Measurements from ENCODE around the gene MOSPD3. TPM values are rescaled to one million over a fixed set of nuclear protein-coding genes. Genes with fewer than 3 reads are reported as not detected.
A peak's percentile ranks its signal among the peaks of the same experiment; 100 is the strongest.

MOSPD3 gene
- polyA plus RNA-seq, 1 experiment, result 15.0 TPM

GRCh38 chr7:100632951-100633717 is 20.8 kb downstream of the MOSPD3 start:
- DNase-seq (ENCODE audit: low read depth), result no peak
- peaks cover 2% of the 10 kb centered on the region; the same call in 1 of the 2 replicates for H3K27me3 ChIP-seq (ENCODE audit: control insufficient read depth, insufficient read depth, low read length)
- ChIA-PET CTCF (interaction anchor here (0.6 to 1.8 kb wide), 21 partner anchors 9 to 242 kb away, joined by 3 to 8 read pairs (median 4); partner anchors contain the start of genes ACTL6B, FBXO24, GNB2 and LRCH4), POLR2A (no interaction called here)
- H3K36me3 ChIP-seq (ENCODE audit: control insufficient read depth, insufficient read depth, low read length), result no peaks in the 10 kb centered on the region
- H3K4me3 ChIP-seq (ENCODE audit: low read depth, low read length), result peak overlapping the region; percentile 42
- TF ChIP-seq CTCF (IDR thresholded peaks at IDR 0.05; ENCODE audit: insufficient read depth, low read depth, low read length), result peak; percentile 70

- no peak for TF ChIP-seq CTCF (IDR thresholded peaks at IDR 0.05; ENCODE audit: insufficient read depth, low read depth, low read length)
- ChIA-PET CTCF (interaction anchor here (2.3 kb wide), 1 partner anchor 51 kb away, joined by 5 read pairs; no protein-coding TSS in a partner anchor), POLR2A (no interaction called here)
Observed at GRCh38 chr7:100639995-100640516, 27.7 kb downstream of the MOSPD3 start.

GRCh38 chr7:100640517-100641440 is 28.4 kb downstream of the MOSPD3 start:
- no peaks in the 10 kb centered on the region for H3K36me3 ChIP-seq (ENCODE audit: control insufficient read depth, insufficient read depth, low read length)
- ChIA-PET CTCF (interaction anchor here (2.3 kb wide), 1 partner anchor 51 kb away, joined by 5 read pairs; no protein-coding TSS in a partner anchor), POLR2A (no interaction called here)
- no peak for DNase-seq (ENCODE audit: low read depth)
- no peak for TF ChIP-seq CTCF (IDR thresholded peaks at IDR 0.05; ENCODE audit: insufficient read depth, low read depth, low read length)
- peaks cover 6% of the 10 kb centered on the region for H3K27me3 ChIP-seq (ENCODE audit: control insufficient read depth, insufficient read depth, low read length)
- no peak overlapping the region for H3K4me3 ChIP-seq (ENCODE audit: low read depth, low read length)

More at GRCh38 chr7:100639995-100640516, 27.7 kb downstream of the MOSPD3 start:
- Histone ChIP-seq H3K4me3 (ENCODE audit: low read depth, low read length) (no peak overlapping the region), H3K27me3 (ENCODE audit: control insufficient read depth, insufficient read depth, low read length) (peaks cover 4% of the 10 kb centered on the region), H3K36me3 (ENCODE audit: control insufficient read depth, insufficient read depth, low read length) (no peaks in the 10 kb centered on the region)
- DNase-seq (ENCODE audit: low read depth), result no peak

GRCh38 chr7:100641463-100641859 is 29.1 kb downstream of the MOSPD3 start, which contains the start of gene TFR2:
Gene TFR2, minus strand, starts transcription at chr7:100641552. Its CDS starts 43 bp downstream, at chr7:100641509.
- CTCF ChIA-PET, result interaction anchor here (0.8 to 0.9 kb wide), 2 partner anchors 9 to 50 kb away, joined by 4 to 6 read pairs; no protein-coding TSS in a partner anchor
- Histone ChIP-seq H3K36me3 (ENCODE audit: control insufficient read depth, insufficient read depth, low read length) (no peaks in the 10 kb centered on the region), H3K27me3 (ENCODE audit: control insufficient read depth, insufficient read depth, low read length) (peaks cover 6% of the 10 kb centered on the region), H3K4me3 (ENCODE audit: low read depth, low read length) (no peak within 1 kb of the TSS)
- no peak for DNase-seq (ENCODE audit: low read depth)
- POLR2A ChIA-PET, result no interaction called here
- TF ChIP-seq CTCF (IDR thresholded peaks at IDR 0.05; ENCODE audit: insufficient read depth, low read depth, low read length), result no peak

Measured in BJ (cell line).